ENCODE results near the gene PPP1CB. TPM values are rescaled to one million over a fixed set of nuclear protein-coding genes. Genes with fewer than 3 reads are reported as not detected.
"Not testable (repeated sequence)": the region's sequence is repeated elsewhere in the genome, so short reads cannot be mapped to it uniquely, and the experiment has no call there.

The PPP1CB gene
- total RNA-seq, 1 donor from 2014 or later, result 236 TPM

DNA sequence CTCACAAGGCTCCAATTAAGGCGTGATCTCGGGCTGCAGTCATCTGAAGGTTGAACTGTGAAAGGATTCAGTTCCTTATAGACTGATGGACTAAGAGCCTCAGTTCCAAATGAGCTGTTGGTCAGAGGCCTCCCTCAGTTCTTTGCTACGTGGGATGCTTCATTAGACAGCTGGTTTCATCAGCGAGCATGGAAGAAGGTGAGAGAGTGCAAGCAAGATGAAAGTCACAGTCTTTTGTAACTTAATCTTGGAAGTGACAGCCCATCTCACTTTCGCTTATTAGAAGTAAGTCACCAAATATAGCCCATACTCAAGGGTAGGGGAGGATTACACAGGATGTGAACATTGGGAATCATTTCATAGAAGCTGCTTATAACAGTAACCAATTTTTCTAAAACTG, 26.8 kb downstream of the PPP1CB start:
- Histone ChIP-seq H3K9me3 (no peaks in the 10 kb centered on the region), H3K36me3 (peaks cover 0 to 63% of the 10 kb centered on the region in 2 donors), H3K27ac (no peak overlapping the region), H3K27me3 (no peaks in the 10 kb centered on the region), H3K4me1 (peaks cover 22% of the 10 kb centered on the region), H3K4me3 (no peak overlapping the region)
- TF ChIP-seq, protein P1, sequence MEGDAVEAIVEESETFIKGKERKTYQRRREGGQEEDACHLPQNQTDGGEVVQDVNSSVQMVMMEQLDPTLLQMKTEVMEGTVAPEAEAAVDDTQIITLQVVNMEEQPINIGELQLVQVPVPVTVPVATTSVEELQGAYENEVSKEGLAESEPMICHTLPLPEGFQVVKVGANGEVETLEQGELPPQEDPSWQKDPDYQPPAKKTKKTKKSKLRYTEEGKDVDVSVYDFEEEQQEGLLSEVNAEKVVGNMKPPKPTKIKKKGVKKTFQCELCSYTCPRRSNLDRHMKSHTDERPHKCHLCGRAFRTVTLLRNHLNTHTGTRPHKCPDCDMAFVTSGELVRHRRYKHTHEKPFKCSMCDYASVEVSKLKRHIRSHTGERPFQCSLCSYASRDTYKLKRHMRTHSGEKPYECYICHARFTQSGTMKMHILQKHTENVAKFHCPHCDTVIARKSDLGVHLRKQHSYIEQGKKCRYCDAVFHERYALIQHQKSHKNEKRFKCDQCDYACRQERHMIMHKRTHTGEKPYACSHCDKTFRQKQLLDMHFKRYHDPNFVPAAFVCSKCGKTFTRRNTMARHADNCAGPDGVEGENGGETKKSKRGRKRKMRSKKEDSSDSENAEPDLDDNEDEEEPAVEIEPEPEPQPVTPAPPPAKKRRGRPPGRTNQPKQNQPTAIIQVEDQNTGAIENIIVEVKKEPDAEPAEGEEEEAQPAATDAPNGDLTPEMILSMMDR (IDR thresholded peaks at IDR 0.05), result no peak
- DNase-seq (ENCODE audit: extremely low spot score in 2 of 2), result no peak
- intact Hi-C loops (cut with DNase I), result no loop called here

DNA sequence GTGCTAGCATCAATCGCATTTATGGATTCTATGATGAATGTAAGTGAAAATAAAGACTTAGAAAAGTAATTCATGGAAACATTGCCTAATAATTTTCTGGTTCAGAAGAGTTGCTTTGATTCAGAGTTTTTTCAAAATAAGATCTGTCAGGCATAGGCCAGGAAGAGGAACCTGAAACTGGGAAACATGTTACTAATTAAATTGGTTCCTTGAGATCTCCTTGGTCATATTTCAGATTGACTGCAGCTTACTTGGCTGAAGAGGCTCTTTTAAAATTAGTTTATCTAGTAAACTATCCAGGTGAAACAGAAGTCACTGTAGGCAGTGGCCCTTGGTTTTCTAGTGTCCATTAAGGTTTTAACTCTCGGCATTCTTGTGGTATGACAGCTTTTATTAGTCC, 27.4 kb downstream of the PPP1CB start:
- no peak for DNase-seq (ENCODE audit: extremely low spot score in 2 of 2)
- Histone ChIP-seq H3K4me3 (no peak overlapping the region), H3K27me3 (no peaks in the 10 kb centered on the region), H3K4me1 (peaks cover 16% of the 10 kb centered on the region), H3K27ac (no peak overlapping the region), H3K36me3 (peaks cover 0 to 68% of the 10 kb centered on the region in 2 donors), H3K9me3 (no peaks in the 10 kb centered on the region)
- no peak for TF ChIP-seq POLR2A (IDR thresholded peaks at IDR 0.05)
- no peak for TF ChIP-seq POLR2AphosphoS5 (IDR thresholded peaks at IDR 0.05; ENCODE audit: insufficient read depth in 1 of 2, low read depth in 1 of 2)
- TF ChIP-seq, protein P1 (IDR thresholded peaks at IDR 0.05), result no peak
- intact Hi-C loops (cut with DNase I), result no loop called here

DNA sequence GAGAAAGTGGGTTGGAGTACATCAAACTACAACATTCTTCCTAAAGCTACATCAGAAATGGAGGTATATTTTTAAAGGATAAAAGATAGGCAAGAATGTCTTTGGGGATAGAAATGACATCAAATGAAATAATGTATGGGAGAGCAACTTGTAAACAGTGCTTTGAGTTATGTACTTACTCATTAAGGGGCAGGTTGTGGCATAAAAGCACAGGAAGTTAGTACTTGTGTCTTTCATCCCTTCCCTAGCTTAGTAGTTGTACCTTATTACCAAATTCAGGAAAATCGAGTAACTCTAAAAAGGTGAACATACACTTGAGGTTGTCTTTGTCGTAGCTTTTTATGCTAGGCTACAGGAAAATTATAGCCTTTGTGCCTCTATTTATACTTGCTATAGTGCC, 28.9 kb downstream of the PPP1CB start:
- no peak for DNase-seq (ENCODE audit: extremely low spot score in 2 of 2)
- Histone ChIP-seq H3K27me3 (no peaks in the 10 kb centered on the region), H3K27ac (no peak overlapping the region), H3K4me3 (no peak overlapping the region), H3K4me1 (peaks cover 3% of the 10 kb centered on the region), H3K9me3 (no peaks in the 10 kb centered on the region), H3K36me3 (peaks cover 0 to 83% of the 10 kb centered on the region in 2 donors)
- intact Hi-C loops (cut with DNase I), result no loop called here
- TF ChIP-seq POLR2A (IDR thresholded peaks at IDR 0.05) (no peak), POLR2AphosphoS5 (IDR thresholded peaks at IDR 0.05; ENCODE audit: insufficient read depth in 1 of 2, low read depth in 1 of 2) (no peak)
- TF ChIP-seq, protein P1 (IDR thresholded peaks at IDR 0.05), result no peak

DNA sequence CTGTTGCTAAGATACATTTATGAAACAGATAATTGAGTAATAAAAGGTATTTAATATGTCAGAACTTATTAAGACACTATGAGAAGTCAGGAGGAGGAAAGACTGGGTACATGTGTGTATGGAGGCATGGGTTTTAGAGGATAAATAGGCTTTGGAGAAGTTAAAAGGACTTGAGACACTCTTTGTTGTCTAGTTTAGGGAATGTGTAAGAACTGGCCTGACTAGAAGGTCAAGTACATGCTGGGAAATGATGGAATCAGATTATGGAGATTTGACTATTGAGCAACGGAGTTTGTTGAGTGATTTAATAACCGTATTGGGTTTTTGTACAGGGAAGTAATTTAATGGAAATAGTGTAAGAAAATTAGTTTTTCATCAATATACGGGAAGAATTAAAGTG, 30.8 kb downstream of the PPP1CB start:
- no peak overlapping the region for H3K4me3 ChIP-seq
- peaks cover 0 to 92% of the 10 kb centered on the region in 2 donors for H3K36me3 ChIP-seq
- no peaks in the 10 kb centered on the region for H3K9me3 ChIP-seq
- H3K4me1 ChIP-seq, result no peaks in the 10 kb centered on the region
- no peak overlapping the region for H3K27ac ChIP-seq
- no peaks in the 10 kb centered on the region for H3K27me3 ChIP-seq
- TF ChIP-seq POLR2AphosphoS5 (IDR thresholded peaks at IDR 0.05; ENCODE audit: insufficient read depth in 1 of 2, low read depth in 1 of 2) (peak in 1 of 2 donors; percentile 25), POLR2A (IDR thresholded peaks at IDR 0.05) (no peak)
- TF ChIP-seq, protein P1 (IDR thresholded peaks at IDR 0.05), result no peak
- intact Hi-C loops (cut with DNase I), result no loop called here
- no peak for DNase-seq (ENCODE audit: extremely low spot score in 2 of 2)

DNA sequence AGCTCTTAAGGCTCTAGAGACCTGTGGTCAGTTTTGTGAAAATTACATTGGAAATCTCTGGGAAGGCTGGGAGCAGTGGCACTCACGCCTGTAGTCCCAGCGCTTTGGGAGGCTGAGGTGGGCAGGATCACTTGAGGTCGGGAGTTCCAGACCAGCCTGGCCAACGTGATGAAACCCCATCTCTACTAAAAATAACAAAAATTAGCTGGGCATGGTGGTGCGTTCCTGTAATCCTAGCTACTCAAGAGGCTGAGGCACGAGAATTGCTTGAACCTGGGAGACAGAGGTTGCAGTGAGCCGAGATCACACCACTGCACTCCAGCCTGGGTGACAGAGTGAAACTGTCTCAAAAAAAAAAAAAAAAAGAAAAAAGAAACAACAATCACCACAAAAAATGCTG, 32.9 kb downstream of the PPP1CB start:
- peaks cover 9 to 93% of the 10 kb centered on the region in 2 donors for H3K36me3 ChIP-seq
- H3K27ac ChIP-seq; H3K4me3 ChIP-seq; H3K9me3 ChIP-seq; H3K27me3 ChIP-seq; H3K4me1 ChIP-seq; intact Hi-C loops (cut with DNase I); DNase-seq (ENCODE audit: extremely low spot score in 2 of 2): not testable (repeated sequence)

DNA sequence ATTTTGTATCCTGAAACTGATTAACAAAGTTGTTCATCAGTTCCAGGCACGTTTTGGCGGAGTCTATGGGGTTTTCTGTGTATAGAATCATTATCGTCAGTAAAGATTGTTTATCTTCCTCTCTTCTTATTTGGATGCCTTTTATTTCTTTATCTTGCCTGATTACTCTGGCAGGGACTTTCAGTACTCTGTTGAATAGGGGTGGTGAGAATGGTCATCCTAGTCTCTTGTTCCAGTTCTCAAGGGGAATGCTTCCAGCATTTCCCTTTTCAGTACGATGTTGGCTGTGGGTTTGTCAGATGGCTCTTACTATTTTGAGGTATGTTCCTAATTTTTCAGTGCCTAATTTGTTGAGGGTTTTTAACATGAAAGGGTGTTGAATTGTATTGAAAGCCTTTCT, 45.0 kb downstream of the PPP1CB start:
- DNase-seq (ENCODE audit: extremely low spot score in 2 of 2), result no peak
- H3K27me3 ChIP-seq, result no peaks in the 10 kb centered on the region
- no peak overlapping the region for H3K4me3 ChIP-seq
- TF ChIP-seq POLR2A (IDR thresholded peaks at IDR 0.05) (no peak), POLR2AphosphoS5 (IDR thresholded peaks at IDR 0.05; ENCODE audit: insufficient read depth in 1 of 2, low read depth in 1 of 2) (no peak)
- TF ChIP-seq, protein P1 (IDR thresholded peaks at IDR 0.05), result no peak
- intact Hi-C loops (cut with DNase I), result no loop called here
- H3K9me3 ChIP-seq, result peaks cover 3% of the 10 kb centered on the region
- H3K36me3 ChIP-seq, result peaks cover 5 to 73% of the 10 kb centered on the region in 2 donors
- peak overlapping the region; percentile 20 for H3K27ac ChIP-seq
- H3K4me1 ChIP-seq, result peaks cover 7% of the 10 kb centered on the region
